ENCODE data around the gene SFN.

Gene SFN

GRCh38 chr1:26848499-26848898 is 14.4 kb upstream of the SFN start:
- H3K36me3 ChIP-seq (replicated peaks; ENCODE audit: low read depth, low read length) = peaks cover 12% of the 10 kb centered on the region
- TF ChIP-seq EZH2phosphoT487 (IDR thresholded peaks at IDR 0.05; ENCODE audit: low read depth) (no peak), CTCF (IDR thresholded peaks at IDR 0.05; ENCODE audit: low read depth, low read length) (no peak)

GRCh38 chr1:26848941-26849774 is 13.8 kb upstream of the SFN start:
- no peak overlapping the region for H2AFZ ChIP-seq (ENCODE audit: low read depth, low read length)
- TF ChIP-seq CTCF (IDR thresholded peaks at IDR 0.05; ENCODE audit: low read depth, low read length) (no peak), EZH2phosphoT487 (IDR thresholded peaks at IDR 0.05; ENCODE audit: low read depth) (no peak)
- no peaks in the 10 kb centered on the region for H4K20me1 ChIP-seq (ENCODE audit: insufficient read depth, low read length)
- H3K9me3 ChIP-seq (ENCODE audit: insufficient read depth, low read length) = no peaks in the 10 kb centered on the region
- H3K4me1 ChIP-seq (ENCODE audit: low read length) = no peaks in the 10 kb centered on the region
- H3K27me3 ChIP-seq (ENCODE audit: low read depth, low read length) = no peaks in the 10 kb centered on the region
- H3K79me2 ChIP-seq (ENCODE audit: low read length) = 0 out of 2 replicates have a peak, but pooled peaks cover 5% of the 10 kb centered on the region
- no peak overlapping the region for H3K4me3 ChIP-seq (ENCODE audit: low read length)
- H3K27ac ChIP-seq (ENCODE audit: low read length) = no peak overlapping the region
- peaks cover 18% of the 10 kb centered on the region for H3K36me3 ChIP-seq (replicated peaks; ENCODE audit: low read depth, low read length)
- no peak overlapping the region for H3K4me2 ChIP-seq (ENCODE audit: low read length)
- no peak overlapping the region for H3K9ac ChIP-seq (ENCODE audit: low read length)

More at GRCh38 chr1:26848499-26848898, 14.4 kb upstream of the SFN start:
- H3K27ac ChIP-seq (ENCODE audit: low read length) = no peak overlapping the region
- no peaks in the 10 kb centered on the region for H4K20me1 ChIP-seq (ENCODE audit: insufficient read depth, low read length)
- H3K4me3 ChIP-seq (ENCODE audit: low read length) = no peak overlapping the region
- no peak overlapping the region for H3K4me2 ChIP-seq (ENCODE audit: low read length)
- 0 out of 2 replicates have a peak, but pooled peaks cover 5% of the 10 kb centered on the region for H3K79me2 ChIP-seq (ENCODE audit: low read length)
- no peaks in the 10 kb centered on the region for H3K9me3 ChIP-seq (ENCODE audit: insufficient read depth, low read length)
- H2AFZ ChIP-seq (ENCODE audit: low read depth, low read length) = no peak overlapping the region
- H3K9ac ChIP-seq (ENCODE audit: low read length) = no peak overlapping the region
- H3K27me3 ChIP-seq (ENCODE audit: low read depth, low read length) = no peaks in the 10 kb centered on the region
- H3K4me1 ChIP-seq (ENCODE audit: low read length) = no peaks in the 10 kb centered on the region

- Histone ChIP-seq H3K4me1 (ENCODE audit: low read length) (no peaks in the 10 kb centered on the region), H3K27ac (ENCODE audit: low read length) (no peak overlapping the region), H3K4me3 (ENCODE audit: low read length) (no peak overlapping the region), H3K4me2 (ENCODE audit: low read length) (no peak overlapping the region), H3K9ac (ENCODE audit: low read length) (no peak overlapping the region), H4K20me1 (ENCODE audit: insufficient read depth, low read length) (no peaks in the 10 kb centered on the region), H3K9me3 (ENCODE audit: insufficient read depth, low read length) (no peaks in the 10 kb centered on the region), H2AFZ (ENCODE audit: low read depth, low read length) (no peak overlapping the region), H3K36me3 (replicated peaks; ENCODE audit: low read depth, low read length) (peaks cover 25% of the 10 kb centered on the region), H3K27me3 (ENCODE audit: low read depth, low read length) (no peaks in the 10 kb centered on the region), H3K79me2 (ENCODE audit: low read length) (no peaks in the 10 kb centered on the region)
- peak; percentile 6; the same call in 1 of the 2 replicates for TF ChIP-seq CTCF (IDR thresholded peaks at IDR 0.05; ENCODE audit: low read depth, low read length)
- TF ChIP-seq EZH2phosphoT487 (IDR thresholded peaks at IDR 0.05; ENCODE audit: low read depth) = no peak
Measured at GRCh38 chr1:26851106-26851684, 11.8 kb upstream of the SFN start.

GRCh38 chr1:26852701-26853100 is 10.2 kb upstream of the SFN start:
- TF ChIP-seq EZH2phosphoT487 (IDR thresholded peaks at IDR 0.05; ENCODE audit: low read depth) = no peak
- TF ChIP-seq CTCF (IDR thresholded peaks at IDR 0.05; ENCODE audit: low read depth, low read length) = no peak
- H4K20me1 ChIP-seq (ENCODE audit: insufficient read depth, low read length) = no peaks in the 10 kb centered on the region
- no peak overlapping the region for H2AFZ ChIP-seq (ENCODE audit: low read depth, low read length)
- no peak overlapping the region for H3K4me2 ChIP-seq (ENCODE audit: low read length)
- H3K36me3 ChIP-seq (replicated peaks; ENCODE audit: low read depth, low read length) = peaks cover 26% of the 10 kb centered on the region
- H3K9me3 ChIP-seq (ENCODE audit: insufficient read depth, low read length) = no peaks in the 10 kb centered on the region
- H3K79me2 ChIP-seq (ENCODE audit: low read length) = no peaks in the 10 kb centered on the region
- no peaks in the 10 kb centered on the region for H3K4me1 ChIP-seq (ENCODE audit: low read length)
- H3K9ac ChIP-seq (ENCODE audit: low read length) = no peak overlapping the region
- H3K27me3 ChIP-seq (ENCODE audit: low read depth, low read length) = no peaks in the 10 kb centered on the region
- no peak overlapping the region for H3K4me3 ChIP-seq (ENCODE audit: low read length)
- H3K27ac ChIP-seq (ENCODE audit: low read length) = no peak overlapping the region

Data from OCI-LY3 (cell line).